ENCODE results near the gene TMEM135. TPM values are rescaled to one million over a fixed set of nuclear protein-coding genes. Genes with fewer than 3 reads are reported as not detected.

Gene TMEM135
- total RNA-seq, 2 donors from 2014 or later: 111 to 113 TPM

DNA sequence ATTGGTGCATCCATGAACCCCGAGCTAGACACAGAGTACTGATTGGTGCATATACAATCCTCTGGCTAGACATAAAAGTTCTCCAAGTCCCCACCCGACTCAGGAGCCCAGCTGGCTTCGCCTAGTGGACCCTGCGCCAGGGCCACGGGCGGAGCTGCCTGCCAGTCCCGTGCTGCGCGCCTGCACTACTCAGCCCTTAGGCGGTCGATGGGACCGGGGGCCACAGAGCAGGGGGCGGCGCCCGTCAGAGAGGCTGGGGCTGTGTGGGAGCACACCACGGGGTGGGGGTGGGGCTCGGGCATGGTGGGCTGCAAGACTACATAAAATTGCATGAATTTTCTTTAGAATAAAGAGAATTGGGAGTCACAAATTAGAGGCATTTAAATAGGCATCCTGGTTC is 248.6 kb downstream of the TMEM135 start:
- H3K4me1 ChIP-seq (ENCODE audit: control insufficient read depth, insufficient read depth, low read length): no peaks in the 10 kb centered on the region
- DNase-seq: no peak
- H3K4me3 Mint-ChIP-seq: no peak overlapping the region
- H3K9ac ChIP-seq (ENCODE audit: extremely low read depth, low read length, poor library complexity, severe bottlenecking): no peak overlapping the region
- H3K4me3 ChIP-seq (ENCODE audit: low read length): no peak overlapping the region
- no peak overlapping the region for H3K27ac Mint-ChIP-seq
- TF ChIP-seq, protein P1, sequence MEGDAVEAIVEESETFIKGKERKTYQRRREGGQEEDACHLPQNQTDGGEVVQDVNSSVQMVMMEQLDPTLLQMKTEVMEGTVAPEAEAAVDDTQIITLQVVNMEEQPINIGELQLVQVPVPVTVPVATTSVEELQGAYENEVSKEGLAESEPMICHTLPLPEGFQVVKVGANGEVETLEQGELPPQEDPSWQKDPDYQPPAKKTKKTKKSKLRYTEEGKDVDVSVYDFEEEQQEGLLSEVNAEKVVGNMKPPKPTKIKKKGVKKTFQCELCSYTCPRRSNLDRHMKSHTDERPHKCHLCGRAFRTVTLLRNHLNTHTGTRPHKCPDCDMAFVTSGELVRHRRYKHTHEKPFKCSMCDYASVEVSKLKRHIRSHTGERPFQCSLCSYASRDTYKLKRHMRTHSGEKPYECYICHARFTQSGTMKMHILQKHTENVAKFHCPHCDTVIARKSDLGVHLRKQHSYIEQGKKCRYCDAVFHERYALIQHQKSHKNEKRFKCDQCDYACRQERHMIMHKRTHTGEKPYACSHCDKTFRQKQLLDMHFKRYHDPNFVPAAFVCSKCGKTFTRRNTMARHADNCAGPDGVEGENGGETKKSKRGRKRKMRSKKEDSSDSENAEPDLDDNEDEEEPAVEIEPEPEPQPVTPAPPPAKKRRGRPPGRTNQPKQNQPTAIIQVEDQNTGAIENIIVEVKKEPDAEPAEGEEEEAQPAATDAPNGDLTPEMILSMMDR (conservative IDR thresholded peaks at IDR 0.05): no peak
- H3K36me3 ChIP-seq (ENCODE audit: control insufficient read depth, insufficient read depth, low read length): peaks cover 7% of the 10 kb centered on the region
- no peak overlapping the region for H3K27ac ChIP-seq (ENCODE audit: low read depth, low read length)
- H3K27me3 ChIP-seq (ENCODE audit: control insufficient read depth, insufficient read depth, low read length, poor library complexity, severe bottlenecking): no peaks in the 10 kb centered on the region
- H3K36me3 Mint-ChIP-seq (ENCODE audit: low read depth): peaks cover 20% of the 10 kb centered on the region
- 95 to 96% methylated on average over 8 to 17 of the region's 17 CpGs for WGBS, 2 experiments (ENCODE audit: insufficient coverage in 1 of 2, insufficient read length in 1 of 2)
- H3K4me1 Mint-ChIP-seq: no peaks in the 10 kb centered on the region
- peaks cover 5% of the 10 kb centered on the region for H3K9me3 ChIP-seq (ENCODE audit: control insufficient read depth, low read length)
- peaks cover 12% of the 10 kb centered on the region for H3K9me3 Mint-ChIP-seq
- no peaks in the 10 kb centered on the region for H3K27me3 Mint-ChIP-seq (ENCODE audit: insufficient read depth)

DNA sequence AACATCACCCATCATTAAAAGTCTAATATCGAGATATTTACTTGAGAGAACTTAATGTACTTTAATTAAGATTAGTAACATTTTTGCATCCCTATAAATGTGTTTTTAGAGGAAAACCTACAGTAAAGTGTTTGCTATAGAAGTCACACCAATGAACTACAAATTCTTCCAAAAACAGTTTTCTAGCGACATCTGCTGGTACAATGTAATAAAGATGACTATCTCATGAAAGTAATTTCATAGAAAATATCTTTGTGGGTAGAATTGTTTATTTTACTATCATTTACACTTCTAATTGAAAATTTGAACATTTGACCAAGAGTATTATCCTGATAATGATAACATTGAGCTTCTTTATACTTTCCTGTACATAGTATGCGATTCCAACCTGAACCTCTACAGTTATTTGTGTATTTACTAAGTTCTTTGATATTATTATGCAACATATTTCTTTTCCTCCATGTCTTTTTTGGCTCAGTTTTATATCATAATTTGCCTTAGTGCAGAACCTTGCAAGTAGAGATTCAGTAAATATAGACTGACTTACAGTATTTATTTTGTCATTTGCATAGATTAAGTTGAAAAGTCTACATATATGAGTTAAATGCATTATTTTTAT is 252.7 kb downstream of the TMEM135 start:
- Histone ChIP-seq H3K9ac (ENCODE audit: extremely low read depth, low read length, poor library complexity, severe bottlenecking) (no peak overlapping the region), H3K27me3 (ENCODE audit: control insufficient read depth, insufficient read depth, low read length, poor library complexity, severe bottlenecking) (no peaks in the 10 kb centered on the region), H3K4me3 (ENCODE audit: low read length) (no peak overlapping the region), H3K4me1 (ENCODE audit: control insufficient read depth, insufficient read depth, low read length) (no peaks in the 10 kb centered on the region), H3K36me3 (ENCODE audit: control insufficient read depth, insufficient read depth, low read length) (peaks cover under 1% of the 10 kb centered on the region), H3K9me3 (ENCODE audit: control insufficient read depth, low read length) (peaks cover 1% of the 10 kb centered on the region), H3K27ac (ENCODE audit: low read depth, low read length) (no peak overlapping the region)
- Mint-ChIP-seq H3K36me3 (ENCODE audit: low read depth) (peaks cover 17% of the 10 kb centered on the region), H3K4me1 (no peaks in the 10 kb centered on the region), H3K27ac (no peak overlapping the region), H3K27me3 (ENCODE audit: insufficient read depth) (no peaks in the 10 kb centered on the region), H3K9me3 (peaks cover 9% of the 10 kb centered on the region), H3K4me3 (no peak overlapping the region)
- WGBS, 2 experiments (ENCODE audit: insufficient coverage in 1 of 2, insufficient read length in 1 of 2): 40% methylated on average over 1 of the region's 3 CpGs; no CpG with 5 or more reads in 1 of the 2 experiments
- TF ChIP-seq, protein P1 (conservative IDR thresholded peaks at IDR 0.05): peak; percentile 84
- no peak for DNase-seq

DNA sequence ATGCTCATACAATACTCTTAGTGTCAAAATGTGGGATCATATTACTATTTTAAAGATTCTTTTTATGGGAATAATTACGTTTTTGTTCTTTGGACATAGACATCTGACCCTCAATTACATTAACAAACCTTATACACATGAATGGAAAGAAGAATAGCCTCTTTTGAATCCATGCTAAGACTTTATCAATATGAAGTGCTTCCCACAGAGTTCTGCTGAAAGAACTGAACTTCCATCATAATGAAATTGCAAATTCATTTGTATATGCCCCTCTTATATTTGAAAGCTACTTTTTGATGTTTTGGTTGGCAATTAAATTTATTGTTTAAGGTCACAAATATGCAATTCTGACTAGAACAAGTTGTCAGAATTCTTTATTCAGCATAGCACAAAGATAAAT is 254.9 kb downstream of the TMEM135 start:
- H3K9me3 ChIP-seq (ENCODE audit: control insufficient read depth, low read length): no peaks in the 10 kb centered on the region
- peaks cover 3% of the 10 kb centered on the region for H3K36me3 ChIP-seq (ENCODE audit: control insufficient read depth, insufficient read depth, low read length)
- no peak overlapping the region for H3K4me3 ChIP-seq (ENCODE audit: low read length)
- Mint-ChIP-seq H3K4me3 (no peak overlapping the region), H3K27ac (no peak overlapping the region), H3K36me3 (ENCODE audit: low read depth) (peaks cover 7% of the 10 kb centered on the region), H3K9me3 (no peaks in the 10 kb centered on the region), H3K27me3 (ENCODE audit: insufficient read depth) (no peaks in the 10 kb centered on the region), H3K4me1 (peaks cover 13% of the 10 kb centered on the region)
- H3K27ac ChIP-seq (ENCODE audit: low read depth, low read length): no peak overlapping the region
- no peak for DNase-seq
- TF ChIP-seq, protein P1 (conservative IDR thresholded peaks at IDR 0.05): no peak
- no peak overlapping the region for H3K9ac ChIP-seq (ENCODE audit: extremely low read depth, low read length, poor library complexity, severe bottlenecking)
- H3K4me1 ChIP-seq (ENCODE audit: control insufficient read depth, insufficient read depth, low read length): no peaks in the 10 kb centered on the region
- H3K27me3 ChIP-seq (ENCODE audit: control insufficient read depth, insufficient read depth, low read length, poor library complexity, severe bottlenecking): no peaks in the 10 kb centered on the region
- no CpG with 5 or more reads among the region's 1 CpG for WGBS, 2 experiments (ENCODE audit: insufficient coverage in 1 of 2, insufficient read length in 1 of 2)

Data from endodermal cell (in vitro differentiated cells).